Stimulated activated CD4-positive, alpha-beta T cell treated with anti-CD3 and anti-CD28 coated beads, Interleukin-15, amount 100 ng/mL, for 48 hours (primary cell): ENCODE data around the gene NEU2.
"Not testable (repeated sequence)": the region's sequence is repeated elsewhere in the genome, so short reads cannot be mapped to it uniquely, and the experiment has no call there.

Source experiments
- DNase-seq, 2 donors: peaks; one replicate each; pipeline ENCODE4 v3.0.0-alpha.2; 2020; ENCODE audit warnings: low read depth in 2 of 2

Gene NEU2

GRCh38 chr2:233056961-233057605 is 24.6 kb downstream of the NEU2 start:
- no peak for DNase-seq

GRCh38 chr2:233058717-233059546 is 26.5 kb downstream of the NEU2 start:
- DNase-seq, result no peak

GRCh38 chr2:233059547-233059796 is 27.0 kb downstream of the NEU2 start:
- DNase-seq, result no peak

GRCh38 chr2:233059797-233060500 is 27.5 kb downstream of the NEU2 start, which contains the start of gene INPP5D:
INPP5D (plus strand) TSS chr2:233060342; CDS start chr2:233060479, 137 bp downstream.
- peak in 1 of 2 donors; percentile 49 for DNase-seq

GRCh38 chr2:233060501-233060979 is 28.1 kb downstream of the NEU2 start:
- no peak for DNase-seq

GRCh38 chr2:233060980-233061590 is 28.6 kb downstream of the NEU2 start:
- DNase-seq, result no peak

GRCh38 chr2:233061591-233062450 is 29.3 kb downstream of the NEU2 start:
- DNase-seq, result peak in 1 of 2 donors; percentile 15

GRCh38 chr2:233062451-233062850 is 30.0 kb downstream of the NEU2 start:
- no peak for DNase-seq

GRCh38 chr2:233062946-233063268 is 30.4 kb downstream of the NEU2 start:
- no peak for DNase-seq

DNA sequence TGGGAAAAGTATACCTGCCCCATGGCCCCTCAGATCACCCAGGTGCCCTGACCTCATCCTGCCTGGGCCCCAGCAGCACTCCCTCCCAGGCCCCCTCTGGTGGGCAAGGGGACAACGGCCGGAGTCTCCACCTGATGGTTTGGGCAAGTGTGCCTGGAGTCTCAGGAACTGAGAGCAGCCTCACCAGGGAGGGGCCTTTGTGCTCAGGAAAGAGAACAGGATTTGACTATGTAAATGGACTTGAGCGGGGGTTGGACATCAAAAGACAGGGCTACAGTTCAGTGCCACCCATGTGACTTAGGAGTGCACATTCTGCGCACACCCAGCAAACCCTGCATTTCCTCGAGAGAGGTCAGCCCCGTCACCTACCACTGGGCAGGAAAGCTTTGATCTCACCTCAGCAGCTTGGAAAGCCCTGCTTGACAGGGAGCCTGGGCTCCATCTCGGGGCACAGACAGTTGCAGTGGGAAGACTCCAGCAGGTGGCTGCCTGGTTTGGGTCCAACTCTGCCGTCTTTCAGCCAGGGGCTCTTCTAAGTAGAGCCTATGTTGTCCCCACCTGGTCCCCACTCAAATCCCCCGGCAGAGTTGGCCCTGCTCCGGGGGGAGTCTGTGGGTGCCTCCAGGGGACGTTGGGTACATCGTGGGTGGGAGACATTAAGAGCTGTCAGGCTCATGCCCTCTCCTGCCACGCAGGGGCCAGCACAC is 30.9 kb downstream of the NEU2 start:
- no peak for DNase-seq

DNA sequence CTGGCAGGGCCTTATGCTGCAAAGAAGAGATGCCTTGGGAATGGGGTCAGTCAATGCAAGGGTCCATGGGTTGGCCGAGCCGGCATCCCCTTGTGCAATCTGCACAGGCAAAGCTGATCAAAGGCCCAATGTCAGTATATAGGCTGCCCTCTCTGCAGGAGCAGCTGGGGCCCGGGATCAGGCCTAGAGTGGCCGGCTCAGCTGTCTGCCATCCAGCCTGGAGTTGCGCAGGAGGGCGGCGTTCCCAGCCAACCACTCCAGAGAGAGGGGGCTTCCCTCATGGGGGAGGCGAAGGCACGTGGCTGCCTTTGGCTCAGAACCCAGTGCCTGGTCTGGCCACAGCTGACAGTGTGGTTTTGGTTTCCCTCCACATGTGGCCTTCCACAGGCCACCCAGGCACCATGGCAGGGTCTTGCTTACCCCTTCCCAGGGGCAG is 31.5 kb downstream of the NEU2 start:
- DNase-seq, result no peak

DNA sequence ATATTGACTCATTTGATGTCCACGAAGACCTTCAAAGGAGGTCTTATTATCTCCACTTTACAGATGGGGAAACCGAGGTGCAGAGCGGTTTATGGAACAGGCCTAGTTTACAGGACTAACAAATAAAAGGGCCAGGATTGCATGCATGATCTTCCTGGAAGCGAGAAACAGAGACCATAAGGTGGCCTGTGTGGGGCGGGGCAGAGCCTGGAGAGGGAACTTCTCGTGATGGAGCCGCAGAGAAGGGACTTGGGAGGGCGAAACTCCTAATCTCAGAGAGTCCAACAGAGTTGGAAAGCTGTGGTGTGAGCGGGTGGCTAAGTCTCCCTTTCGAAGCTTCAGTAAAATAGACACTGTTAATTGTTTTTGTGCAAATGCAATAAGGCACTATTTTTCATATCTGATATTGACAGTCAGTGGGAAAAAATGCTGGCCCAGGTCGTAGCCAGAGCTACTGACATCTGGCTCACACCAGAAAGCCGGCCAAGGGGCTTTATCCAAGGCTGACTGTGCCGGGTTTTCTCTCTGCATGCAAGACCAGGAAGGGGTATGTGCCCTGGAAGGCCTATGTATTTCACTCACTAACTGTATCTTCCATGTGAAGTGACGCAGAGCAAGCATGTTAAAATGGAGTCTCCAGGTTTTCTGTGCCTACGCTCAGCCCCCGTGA is 32.2 kb downstream of the NEU2 start:
- no peak for DNase-seq

DNA sequence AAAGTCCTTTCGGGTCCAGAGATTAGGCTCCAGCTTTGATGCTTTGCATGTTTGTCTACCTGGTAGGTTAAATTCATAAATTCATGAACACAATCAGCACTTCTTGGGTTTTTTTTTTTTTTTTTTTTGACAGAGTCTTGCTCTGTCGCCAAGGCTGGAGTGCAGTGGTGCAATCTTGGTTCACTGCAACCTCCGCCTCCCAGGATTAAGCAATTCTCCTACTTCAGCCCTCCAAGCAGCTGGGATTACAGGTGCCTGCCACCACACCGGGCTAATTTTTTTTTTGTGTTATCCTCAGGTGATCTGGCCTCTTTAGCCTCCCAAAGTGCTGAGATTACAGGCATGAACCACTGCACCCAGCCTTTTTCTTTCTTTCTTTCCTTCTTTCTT is 32.7 kb downstream of the NEU2 start:
- DNase-seq, result not testable (repeated sequence)

GRCh38 chr2:233065954-233066470 is 33.5 kb downstream of the NEU2 start:
- DNase-seq, result no peak

GRCh38 chr2:233068762-233069418 is 36.4 kb downstream of the NEU2 start:
- DNase-seq, result no peak

DNA sequence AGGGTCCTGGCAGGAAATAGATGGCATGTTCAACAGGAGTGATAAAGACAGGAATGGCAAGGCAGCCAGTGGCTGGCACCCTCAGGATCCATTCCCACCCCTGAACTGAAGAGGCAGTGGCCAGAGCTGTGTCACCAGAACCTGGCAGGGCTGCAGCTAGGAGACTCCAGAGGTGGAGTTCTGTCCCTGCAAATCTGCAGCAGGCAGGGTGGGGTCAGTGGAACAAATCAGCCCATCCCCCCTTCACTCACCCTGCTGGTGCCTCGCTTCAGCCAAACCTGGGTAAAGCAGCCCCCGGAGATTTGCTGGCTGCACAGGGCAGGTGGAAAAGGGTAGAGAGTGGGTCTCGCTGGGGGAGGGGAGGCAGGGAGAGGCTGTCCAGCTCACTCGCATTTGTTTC is 40.4 kb downstream of the NEU2 start:
- no peak for DNase-seq

DNA sequence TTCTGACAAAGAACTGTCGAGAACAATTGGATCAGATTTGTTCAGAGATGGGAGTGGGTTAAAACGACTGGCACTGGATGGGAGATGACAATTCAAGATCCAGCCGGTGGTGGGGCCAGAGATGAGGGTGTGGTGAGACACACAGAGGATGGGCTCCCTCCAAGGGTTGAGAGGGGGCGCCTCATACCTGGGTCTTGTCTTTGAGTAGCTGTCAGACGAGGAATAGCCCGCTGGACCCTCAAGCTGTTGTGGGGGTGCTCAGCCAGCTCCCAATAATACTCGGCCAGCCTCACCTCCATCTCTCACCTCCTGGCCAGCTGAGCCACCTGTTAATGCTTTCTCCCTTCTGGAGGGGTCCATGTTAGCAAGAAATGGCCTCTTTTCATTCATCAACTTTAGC is 41.6 kb downstream of the NEU2 start:
- DNase-seq, result no peak

DNA sequence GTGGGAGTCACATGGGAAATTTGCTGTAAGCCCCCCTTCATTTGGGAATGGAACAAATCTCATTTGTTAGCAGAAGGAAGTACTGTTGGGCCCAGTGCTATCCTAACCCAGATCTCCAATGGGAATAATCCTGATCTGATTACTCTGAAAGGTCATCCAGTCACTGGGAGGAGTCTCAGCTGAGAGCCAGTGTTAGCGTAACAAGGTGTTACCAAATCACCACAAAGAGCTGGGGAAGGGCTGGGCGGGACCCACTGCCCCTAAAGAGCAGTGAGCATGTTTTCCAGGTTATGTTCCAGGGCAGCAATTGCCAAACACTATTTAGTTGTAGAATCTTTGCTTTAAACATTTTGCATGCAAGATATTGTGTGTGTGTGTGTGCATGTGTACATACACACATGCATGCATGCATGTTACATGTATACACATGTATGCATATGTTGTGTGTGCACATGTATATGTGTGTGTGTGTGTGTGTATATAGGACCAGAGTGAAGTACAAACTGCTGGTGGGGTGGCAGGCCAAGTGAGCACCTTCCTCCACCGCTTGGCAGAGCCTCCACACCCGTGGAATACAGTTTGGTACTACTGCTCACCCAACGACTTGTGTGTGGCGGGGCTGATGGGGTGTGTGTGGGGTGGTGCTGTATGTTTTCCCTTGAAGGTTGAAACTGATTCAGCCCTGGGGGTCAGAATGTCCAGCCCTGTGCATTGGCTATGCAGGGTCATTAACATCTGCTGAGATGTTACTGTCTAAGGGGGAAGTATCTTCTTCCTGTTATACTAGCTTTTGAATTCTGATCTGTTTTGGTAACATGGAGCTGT is 42.9 kb downstream of the NEU2 start:
- DNase-seq, result no peak

GRCh38 chr2:233075966-233076339 is 43.5 kb downstream of the NEU2 start:
- DNase-seq, result no peak
